SJCRH30 (cell line): ENCODE measurements around the gene SYT15. TPM values are rescaled to one million over a fixed set of nuclear protein-coding genes. Genes with fewer than 3 reads are reported as not detected.
A peak's percentile ranks its signal among the peaks of the same experiment; 100 is the strongest.

Experiments
- DNase-seq, 2 experiments: peaks; one replicate each; pipeline ENCODE4 v3.0.0-alpha.2; 2015 to 2020
- H3K27ac ChIP-seq: fragments of 250-450 bp; sonication (Bioruptor Pico); 2 replicates; pipeline ENCODE4 v1.5.1; 2020; ENCODE audit warnings: mild to moderate bottlenecking, moderate library complexity
- H3K27me3 ChIP-seq: fragments of 250-450 bp; sonication (Bioruptor Pico); 2 replicates; pipeline ENCODE4 v1.5.1; 2020; ENCODE audit warnings: mild to moderate bottlenecking, moderate library complexity
- H3K36me3 ChIP-seq: fragments of 250-450 bp; sonication (Bioruptor Pico); 2 replicates; pipeline ENCODE4 v1.5.1; 2020; ENCODE audit warnings: mild to moderate bottlenecking, moderate library complexity
- H3K4me1 ChIP-seq: fragments of 250-450 bp; sonication (Bioruptor Pico); 2 replicates; pipeline ENCODE4 v1.5.1; 2020; ENCODE audit warnings: mild to moderate bottlenecking, moderate library complexity
- H3K4me3 ChIP-seq: fragments of 250-450 bp; sonication (Bioruptor Pico); 2 replicates; pipeline ENCODE4 v1.5.1; 2020; ENCODE audit warnings: mild to moderate bottlenecking, moderate library complexity
- H3K9me3 ChIP-seq: fragments of 250-450 bp; sonication (Bioruptor Pico); replicated peaks from 2 replicates; pipeline ENCODE4 v1.5.1; 2020; ENCODE audit warnings: mild to moderate bottlenecking, moderate library complexity
- total RNA-seq: library from RNA; depleted of rRNA; stranded (reverse); fragments of >200 nt; shearing (Covaris generic); gene quantifications from 2 replicates; pipeline ENCODE4 v1.2.3, GENCODE V29; 2014

The SYT15 gene
- total RNA-seq, 1 experiment from 2014 or later: not detected

DNA sequence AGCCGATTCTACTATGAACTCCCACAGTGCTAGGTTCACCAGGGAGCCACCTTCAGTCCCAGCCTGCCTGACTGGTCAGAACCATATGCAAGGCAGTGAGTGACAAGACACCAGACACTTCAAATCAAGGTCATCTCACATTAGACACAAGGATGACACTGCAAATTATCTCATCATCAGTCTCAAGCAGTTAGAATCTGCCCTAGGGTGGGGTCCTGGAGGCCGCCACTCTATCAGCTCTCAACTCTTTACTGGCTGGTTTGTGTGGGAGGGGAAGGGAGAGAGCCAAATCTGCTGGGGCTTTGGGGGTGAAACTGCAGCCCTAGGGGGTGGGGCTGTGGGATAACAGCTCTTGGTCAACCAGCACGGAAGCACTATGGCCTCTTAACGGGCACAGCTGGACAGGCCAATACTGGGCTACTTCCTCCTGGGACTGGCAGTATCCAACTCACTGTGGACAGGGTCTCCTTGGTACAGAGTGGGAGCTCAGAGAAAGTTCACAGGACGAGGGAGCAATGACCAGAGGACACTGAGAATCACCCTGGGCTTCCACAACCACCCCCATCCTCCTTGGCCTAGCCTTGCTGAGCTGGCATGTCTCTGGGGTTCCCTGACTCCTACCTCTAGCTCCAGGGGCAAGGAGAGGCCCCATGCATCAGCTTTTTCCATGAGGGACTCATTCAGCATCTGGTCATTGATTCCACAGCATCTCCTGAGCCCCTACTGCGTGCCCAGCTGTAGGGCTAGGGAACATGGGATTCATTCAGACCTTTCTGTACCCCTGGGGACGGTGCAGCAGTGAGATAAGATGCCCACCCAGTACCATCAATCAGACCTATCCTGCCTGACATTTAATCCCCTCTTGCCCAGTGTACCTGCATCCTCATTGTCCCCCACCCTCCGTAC lies 27.9 kb upstream of the SYT15 start:
- Histone ChIP-seq H3K9me3 (no peaks in the 10 kb centered on the region), H3K36me3 (no peaks in the 10 kb centered on the region), H3K27me3 (no peaks in the 10 kb centered on the region), H3K4me1 (peaks cover 4% of the 10 kb centered on the region; the same call in 1 of the 2 replicates), H3K27ac (no peak overlapping the region), H3K4me3 (no peak overlapping the region)
- DNase-seq: no peak

DNA sequence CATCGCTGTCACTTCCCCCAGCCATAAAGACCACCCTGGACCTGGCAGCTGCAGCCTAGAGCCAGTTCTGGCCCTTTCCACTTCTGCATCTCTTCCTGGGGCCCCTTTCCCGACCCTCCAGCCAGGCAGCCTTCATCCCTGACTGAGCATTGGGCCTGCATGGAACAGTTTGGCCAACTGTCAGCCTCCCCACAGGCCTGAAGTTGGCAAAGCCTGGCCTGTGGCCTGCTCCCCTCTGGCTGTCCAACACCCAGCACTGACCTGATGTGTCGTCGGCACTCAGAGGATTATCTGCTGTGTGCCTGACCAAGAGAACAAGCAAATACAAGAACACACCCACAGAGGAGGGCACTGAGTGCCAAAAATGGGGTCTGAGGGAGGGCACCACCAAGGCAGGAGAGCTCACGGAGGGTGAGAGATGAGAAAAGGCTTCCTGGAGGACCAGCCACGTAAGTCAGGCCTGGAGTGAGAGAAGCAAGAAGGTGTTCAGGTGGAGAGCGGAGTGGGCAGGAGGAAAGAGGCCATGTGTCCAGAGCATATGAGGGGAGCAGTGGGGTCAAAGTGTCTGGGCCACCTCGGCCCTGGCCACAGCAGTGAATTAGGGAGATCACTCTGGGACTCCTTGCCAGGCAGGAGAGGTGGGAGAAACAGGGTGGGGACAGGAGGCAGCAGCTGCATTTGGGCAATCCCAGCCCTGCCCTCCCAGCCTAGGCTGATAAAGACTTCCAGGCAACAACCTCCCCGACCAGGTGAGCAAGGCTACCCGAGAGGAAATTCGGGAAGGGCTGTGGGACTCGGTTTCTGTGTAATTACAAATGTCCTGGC lies 27.0 kb upstream of the SYT15 start:
- Histone ChIP-seq H3K9me3 (no peaks in the 10 kb centered on the region), H3K4me3 (no peak overlapping the region), H3K27me3 (no peaks in the 10 kb centered on the region), H3K4me1 (peaks cover 4% of the 10 kb centered on the region; the same call in 1 of the 2 replicates), H3K27ac (no peak overlapping the region), H3K36me3 (no peaks in the 10 kb centered on the region)
- DNase-seq: no peak

DNA sequence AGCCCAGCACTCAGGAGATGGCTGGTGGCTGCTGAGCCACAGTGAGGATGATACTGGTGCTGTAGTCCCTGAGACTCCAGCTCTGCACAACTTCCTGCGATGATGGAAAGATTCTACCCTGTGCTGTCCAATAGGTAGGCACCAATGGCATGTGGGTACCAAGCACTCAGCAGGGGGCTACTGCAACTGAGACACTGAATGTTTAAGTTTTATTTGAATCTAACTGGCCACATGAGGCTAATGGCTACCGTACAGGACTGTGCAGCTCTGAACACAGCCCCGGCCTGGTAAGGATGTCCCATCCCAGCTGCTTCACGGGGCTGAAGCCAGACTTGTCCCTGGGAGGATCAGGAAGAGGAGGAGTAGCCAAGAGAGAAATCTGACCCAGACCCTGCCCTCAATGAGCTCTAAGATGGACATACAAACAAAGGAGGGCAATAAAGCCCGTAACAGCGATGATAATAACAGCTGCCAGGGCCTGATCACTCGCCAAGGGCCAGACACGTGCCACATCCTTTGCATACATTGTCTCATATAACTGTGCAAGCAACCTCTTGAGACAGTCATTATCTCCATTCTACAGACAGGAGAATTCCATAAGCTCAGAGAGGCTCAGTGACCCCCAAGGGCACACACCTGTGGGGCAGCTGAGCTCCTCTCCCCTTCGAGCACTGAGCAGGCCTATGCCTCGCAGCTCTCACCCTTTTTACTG lies 26.2 kb upstream of the SYT15 start:
- H3K36me3 ChIP-seq: no peaks in the 10 kb centered on the region
- peak; percentile 29 to 40 for DNase-seq
- H3K4me3 ChIP-seq: no peak overlapping the region
- no peaks in the 10 kb centered on the region for H3K9me3 ChIP-seq
- peaks cover 4% of the 10 kb centered on the region; the same call in 1 of the 2 replicates for H3K4me1 ChIP-seq
- no peaks in the 10 kb centered on the region for H3K27me3 ChIP-seq
- H3K27ac ChIP-seq: no peak overlapping the region

DNA sequence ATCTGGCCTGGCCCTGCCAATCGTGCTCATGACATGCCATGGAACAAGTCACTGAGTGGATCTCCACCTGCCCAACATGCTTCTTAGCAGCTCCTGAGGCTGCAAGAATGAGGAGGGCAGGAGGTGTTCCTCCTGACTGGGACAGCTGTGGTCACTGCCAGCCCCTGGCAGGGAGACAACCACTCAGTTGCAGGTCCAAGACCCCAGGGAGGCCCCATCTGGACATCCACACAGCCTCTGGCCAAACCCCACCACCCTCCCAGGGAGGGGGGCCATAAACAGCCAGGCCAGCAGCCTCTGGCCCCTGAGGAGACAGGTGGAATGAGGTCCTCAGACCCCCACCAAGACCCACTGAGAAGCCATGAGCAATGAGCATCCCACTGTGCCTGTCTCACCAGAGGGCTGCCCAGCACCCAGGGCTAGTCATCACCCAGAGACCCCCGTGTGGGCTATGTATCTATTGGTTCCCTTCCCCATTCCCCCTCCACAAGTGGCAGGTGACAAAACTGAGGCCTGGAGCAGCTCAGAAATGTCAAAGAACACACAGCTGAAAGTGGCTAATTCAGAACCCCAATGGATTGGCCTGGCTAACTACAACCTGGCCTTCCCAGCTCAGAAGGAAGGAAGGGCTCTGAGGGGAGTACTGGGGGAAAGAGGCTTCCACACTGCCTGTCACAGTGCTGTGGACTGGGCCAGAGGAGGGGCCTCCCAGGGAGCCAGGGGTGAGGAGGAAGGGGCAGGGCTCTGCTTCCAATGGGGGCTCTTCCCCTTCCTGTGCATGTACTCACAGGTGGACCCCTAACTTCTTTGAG lies 25.5 kb upstream of the SYT15 start:
- no peaks in the 10 kb centered on the region for H3K27me3 ChIP-seq

DNA sequence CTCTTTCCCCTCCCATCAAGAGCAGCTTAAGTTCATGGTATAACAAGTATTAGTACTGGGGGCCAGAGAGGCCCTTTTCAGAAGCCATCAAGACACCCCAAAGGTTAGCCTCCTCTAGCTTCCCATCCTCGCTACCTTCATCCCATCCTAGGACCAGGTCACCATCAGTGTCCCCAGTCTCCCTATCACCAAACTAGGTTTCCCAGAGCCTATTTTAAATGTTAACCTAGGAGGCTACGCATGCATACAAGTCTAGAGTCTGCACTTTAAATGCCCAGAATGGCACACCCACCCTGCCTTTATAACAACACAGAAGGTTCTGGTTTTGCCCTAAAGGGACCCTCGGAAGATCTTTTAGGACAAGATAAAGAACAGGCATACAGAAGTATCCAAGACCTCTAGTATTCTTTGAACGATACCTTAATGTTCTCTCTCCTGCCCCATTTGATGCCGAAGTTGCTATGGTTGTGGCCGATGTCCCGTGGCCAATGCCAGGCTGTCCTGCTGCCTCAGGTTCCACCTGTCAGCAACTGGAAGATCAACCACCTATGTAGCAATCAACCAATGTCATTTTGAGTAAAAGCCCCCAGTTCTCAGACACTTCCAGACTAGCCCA lies 24.7 kb upstream of the SYT15 start:
- Histone ChIP-seq H3K4me3 (no peak overlapping the region), H3K27ac (no peak overlapping the region), H3K36me3 (no peaks in the 10 kb centered on the region), H3K9me3 (no peaks in the 10 kb centered on the region), H3K27me3 (no peaks in the 10 kb centered on the region), H3K4me1 (peaks cover 4% of the 10 kb centered on the region; the same call in 1 of the 2 replicates)
- no peak for DNase-seq

More for the DNA sequence above, 25.5 kb upstream of the SYT15 start:
- H3K27ac ChIP-seq: no peak overlapping the region
- H3K4me3 ChIP-seq: no peak overlapping the region
- peaks cover 4% of the 10 kb centered on the region; the same call in 1 of the 2 replicates for H3K4me1 ChIP-seq
- H3K9me3 ChIP-seq: no peaks in the 10 kb centered on the region
- DNase-seq: no peak
- H3K36me3 ChIP-seq: no peaks in the 10 kb centered on the region

DNA sequence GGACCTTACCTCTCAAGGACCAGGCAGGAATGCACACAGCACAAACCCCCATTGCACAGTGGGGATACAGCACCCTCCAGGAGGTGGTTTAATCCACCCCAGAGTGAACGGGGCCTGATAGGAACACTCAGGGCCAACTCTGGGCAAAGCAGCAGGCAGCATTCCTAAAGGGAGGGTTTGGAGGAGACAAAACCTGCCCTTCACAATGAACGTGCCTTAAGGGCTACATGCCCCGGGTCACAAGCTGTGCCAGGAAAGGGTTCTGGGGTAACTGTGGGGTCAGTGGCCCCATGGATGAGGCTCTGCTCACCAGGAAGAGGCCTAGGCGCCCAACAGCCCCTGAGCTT lies 23.6 kb upstream of the SYT15 start:
- H3K4me3 ChIP-seq: no peak overlapping the region
- H3K36me3 ChIP-seq: no peaks in the 10 kb centered on the region
- H3K9me3 ChIP-seq: no peaks in the 10 kb centered on the region
- H3K27me3 ChIP-seq: no peaks in the 10 kb centered on the region
- no peak overlapping the region for H3K27ac ChIP-seq
- peaks cover 4% of the 10 kb centered on the region; the same call in 1 of the 2 replicates for H3K4me1 ChIP-seq
- no peak for DNase-seq

DNA sequence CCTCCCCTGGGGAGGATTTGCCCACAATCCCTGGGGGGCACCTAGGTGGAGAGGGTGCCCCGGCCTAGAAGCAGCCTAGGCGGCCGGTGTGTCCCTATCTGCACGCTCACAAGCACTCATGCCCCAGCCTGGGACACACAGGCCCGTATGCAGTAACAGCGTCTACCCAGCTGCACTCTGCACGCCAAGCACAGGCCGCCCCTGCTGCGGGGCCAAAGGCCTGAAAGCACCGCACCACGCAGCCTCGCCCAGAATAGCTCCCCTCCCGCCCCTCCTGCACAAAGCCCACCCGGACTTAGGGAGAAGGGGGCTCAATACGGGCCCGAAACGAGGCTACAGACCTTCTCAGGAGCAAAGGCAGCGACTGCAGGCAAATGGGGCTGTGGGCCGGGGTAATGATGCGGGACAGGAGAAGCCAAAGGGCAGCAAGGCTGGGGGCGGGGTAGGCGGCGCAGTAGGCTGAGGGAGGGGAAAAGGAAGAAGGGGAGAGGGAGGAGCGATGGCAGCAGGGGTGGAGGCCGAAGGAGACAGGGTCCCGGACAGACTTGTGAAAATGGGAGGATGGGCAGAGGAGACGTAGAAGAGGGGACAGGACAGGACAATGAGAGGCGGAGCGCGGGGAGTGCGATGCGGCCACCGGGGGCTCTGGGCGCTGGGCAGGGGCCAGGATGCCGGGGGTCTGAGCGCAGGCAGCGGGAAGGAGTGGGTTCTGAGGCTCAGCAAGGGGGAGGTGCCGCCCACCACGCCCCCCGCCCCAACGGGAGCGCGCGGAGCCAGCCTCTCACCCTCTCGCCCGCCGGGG lies 23.0 kb upstream of the SYT15 start:
- Histone ChIP-seq H3K36me3 (no peaks in the 10 kb centered on the region), H3K4me3 (no peak overlapping the region), H3K27ac (no peak overlapping the region), H3K4me1 (peaks cover 4% of the 10 kb centered on the region; the same call in 1 of the 2 replicates), H3K27me3 (no peaks in the 10 kb centered on the region), H3K9me3 (no peaks in the 10 kb centered on the region)
- DNase-seq: no peak

DNA sequence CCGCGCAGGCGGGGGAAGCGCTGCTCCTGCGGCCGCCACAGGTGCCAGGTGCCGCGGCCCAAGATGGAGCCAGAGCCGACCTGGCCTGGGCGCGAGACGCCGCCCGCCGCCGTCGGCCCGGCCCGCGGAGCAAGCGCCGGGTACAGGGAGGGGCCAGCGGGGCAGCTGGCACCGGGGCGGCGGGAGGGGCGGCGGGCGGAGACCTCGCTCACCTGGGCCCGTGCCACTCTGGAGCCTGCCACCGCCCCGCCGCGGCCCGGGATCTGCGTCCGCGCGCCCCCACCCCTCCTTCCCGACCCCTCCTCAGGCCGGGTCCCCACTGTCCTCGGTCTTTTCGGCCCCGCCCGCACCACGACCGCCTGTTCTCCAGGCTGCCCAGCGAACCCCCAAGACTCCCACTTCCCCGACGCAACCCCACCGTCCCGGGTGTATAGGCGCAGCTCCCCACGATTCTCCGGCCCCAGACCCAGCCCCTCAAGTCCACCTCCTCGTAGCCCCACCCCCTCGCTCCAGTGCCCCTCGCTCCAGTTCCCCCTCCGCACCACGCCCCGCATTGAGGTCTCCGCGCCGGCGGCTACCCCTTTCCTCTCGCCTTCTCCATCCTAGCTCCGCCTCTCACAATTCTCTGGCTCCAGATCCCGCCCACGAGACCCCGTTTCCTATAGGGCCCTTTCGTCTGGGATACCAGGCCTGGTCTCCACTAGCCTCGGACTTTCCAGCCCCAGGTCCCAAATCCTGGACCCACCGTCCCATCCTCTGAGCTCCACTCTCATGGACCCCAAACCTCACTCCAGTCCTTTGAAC lies 22.2 kb upstream of the SYT15 start, which contains the start of gene GPRIN2:
Gene GPRIN2 (minus strand): TSS at position 144 of the 804 bp plus-strand sequence. CDS start 5,922 bp downstream, outside the sequence.
- Histone ChIP-seq H3K4me3 (no peak within 1 kb of the TSS), H3K9me3 (no peaks in the 10 kb centered on the region), H3K36me3 (no peaks in the 10 kb centered on the region), H3K27me3 (no peaks in the 10 kb centered on the region), H3K4me1 (peaks cover 4% of the 10 kb centered on the region; the same call in 1 of the 2 replicates), H3K27ac (no peak within 1 kb of the TSS)
- DNase-seq: no peak

DNA sequence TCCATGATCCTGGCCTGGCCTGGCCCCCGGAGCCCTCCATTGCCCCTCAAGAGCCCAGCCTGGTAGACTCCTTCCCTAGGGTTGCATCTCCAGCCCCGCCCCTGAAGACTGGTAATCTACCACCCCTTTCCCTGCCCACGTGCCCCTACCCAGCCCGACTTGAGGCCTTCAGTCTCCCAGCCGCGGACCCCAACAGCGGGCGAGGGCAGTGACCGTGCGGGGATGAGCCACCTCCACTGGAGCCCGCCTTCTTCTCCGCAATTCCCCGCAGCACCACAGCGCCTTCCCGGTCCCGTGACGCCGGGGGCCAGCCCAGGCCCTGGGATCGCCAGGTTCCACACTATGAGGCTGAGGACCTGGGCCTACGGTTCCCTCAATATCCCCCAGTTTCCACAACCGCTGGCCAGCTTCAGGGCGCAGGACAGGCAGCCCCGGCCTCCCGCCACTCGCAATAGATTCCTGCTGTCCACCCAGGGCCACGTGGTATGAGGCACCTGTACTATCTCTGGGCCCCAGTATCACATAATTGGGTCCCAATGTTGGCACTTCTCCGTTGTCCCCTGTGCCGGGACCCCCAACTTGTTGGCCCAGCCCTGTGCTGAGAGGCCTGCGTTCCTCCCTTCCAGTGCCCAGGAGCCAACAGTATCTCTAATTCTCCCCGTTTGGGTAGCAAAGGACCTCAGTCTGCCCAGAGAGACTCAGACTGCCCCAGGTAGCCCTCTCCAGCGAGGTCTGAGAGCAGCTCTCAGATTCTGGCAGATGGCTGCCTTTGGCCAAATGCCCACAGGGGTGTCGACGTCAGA lies 21.4 kb upstream of the SYT15 start:
- no peaks in the 10 kb centered on the region for H3K9me3 ChIP-seq
- H3K4me3 ChIP-seq: no peak overlapping the region
- H3K36me3 ChIP-seq: no peaks in the 10 kb centered on the region
- no peaks in the 10 kb centered on the region for H3K27me3 ChIP-seq
- H3K4me1 ChIP-seq: peaks cover 2% of the 10 kb centered on the region; the same call in 1 of the 2 replicates
- no peak for DNase-seq
- H3K27ac ChIP-seq: no peak overlapping the region

DNA sequence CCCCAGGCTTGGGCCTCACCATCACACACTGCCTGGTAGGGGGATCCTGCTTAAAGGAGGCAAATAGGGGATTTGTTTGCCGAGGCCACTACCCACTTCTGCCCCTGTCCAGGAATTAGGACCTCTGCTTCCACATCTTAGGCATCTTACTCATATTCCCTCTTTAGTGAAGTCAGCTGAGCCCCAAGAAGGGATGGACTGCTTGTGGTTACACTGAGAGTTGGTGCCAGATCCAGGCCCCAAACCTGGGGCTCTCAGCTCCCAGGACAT lies 20.9 kb upstream of the SYT15 start:
- no peak overlapping the region for H3K4me3 ChIP-seq
- H3K27me3 ChIP-seq: no peaks in the 10 kb centered on the region
- no peak overlapping the region for H3K27ac ChIP-seq
- DNase-seq: no peak
- H3K4me1 ChIP-seq: no peaks in the 10 kb centered on the region
- no peaks in the 10 kb centered on the region for H3K9me3 ChIP-seq
- H3K36me3 ChIP-seq: no peaks in the 10 kb centered on the region

DNA sequence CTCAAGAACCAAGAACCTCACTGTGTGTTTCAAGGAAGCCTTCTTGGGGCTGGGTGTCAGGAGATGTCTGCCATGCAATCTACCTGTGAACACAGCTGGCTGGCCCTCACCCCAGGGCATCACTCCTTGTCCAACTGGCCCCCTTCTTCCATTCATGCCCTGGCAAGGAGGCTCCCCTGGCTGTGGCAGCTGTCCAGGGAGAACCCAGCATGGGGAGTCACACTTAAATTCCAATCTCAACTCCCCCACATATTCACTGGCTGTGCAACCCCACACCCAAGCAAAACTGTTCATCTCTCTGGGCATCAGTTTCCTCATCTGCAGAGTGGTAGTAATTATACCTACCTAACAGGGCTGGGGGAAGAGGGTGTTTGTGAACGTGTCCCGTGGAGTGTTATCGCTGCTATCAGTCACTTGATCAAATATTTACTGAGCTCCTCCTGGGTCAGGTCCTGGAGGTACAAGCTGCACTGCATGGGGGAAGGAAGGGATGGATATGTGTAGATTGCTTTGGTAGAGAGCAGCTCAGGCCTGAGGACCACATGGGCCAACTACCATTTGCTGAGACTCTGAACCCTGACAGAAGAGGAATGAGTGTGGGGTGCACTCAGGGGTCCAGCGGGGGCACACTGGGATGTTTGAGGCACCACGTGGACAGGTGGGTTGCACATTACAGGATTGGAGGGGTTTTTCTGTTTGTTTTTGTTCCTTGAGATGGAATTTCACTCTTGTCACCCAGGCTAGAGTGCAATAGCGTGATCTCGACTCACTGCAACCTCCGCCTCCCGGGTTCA lies 20.3 kb upstream of the SYT15 start:
- DNase-seq: no peak
- H3K4me1 ChIP-seq: no peaks in the 10 kb centered on the region

More for the DNA sequence above, 20.3 kb upstream of the SYT15 start:
- Histone ChIP-seq H3K27ac (no peak overlapping the region), H3K4me3 (no peak overlapping the region), H3K36me3 (no peaks in the 10 kb centered on the region), H3K27me3 (no peaks in the 10 kb centered on the region), H3K9me3 (no peaks in the 10 kb centered on the region)
